OCI-LY7 (cell line): ENCODE data around the gene SPSB2. TPM values are rescaled to one million over a fixed set of nuclear protein-coding genes. Genes with fewer than 3 reads are reported as not detected.

Source experiments
- BruUV-seq: library from RNA; stranded (reverse); fragments of 400-500 nt; replicated peaks from 2 replicates; lab custom pipeline; 2021; lab: Mats Ljungman, UMichigan
- CTCF ChIA-PET: fragments of 300-600 bp; sonication (Branson Sonifier 250); formaldehyde crosslinking; loops from one replicate; lab custom pipeline; 2022; ENCODE audit warnings: antibody characterized with exemption; ENCODE audit not compliant: unreplicated experiment; lab: Charles Lee
- POLR2A ChIA-PET: fragments of 300-600 bp; sonication (Branson Sonifier 250); formaldehyde crosslinking; loops from one replicate; lab custom pipeline; 2022; ENCODE audit warnings: antibody characterized with exemption; lab: Charles Lee
- DNase-seq: peaks from one replicate; pipeline ENCODE4 v3.0.0-alpha.2; 2015; ENCODE audit warnings: low spot score
- H2AFZ ChIP-seq: fragments of 200-600 bp; sonication (generic), shearing (Covaris generic); 2 replicates; pipeline ENCODE4 v1.6.1; 2014; ENCODE audit warnings: mild to moderate bottlenecking, antibody characterized with exemption, low read length, moderate library complexity
- H3K27ac ChIP-seq: fragments of 200-600 bp; sonication (generic); 2 replicates; pipeline ENCODE4 v1.5.1; 2014; ENCODE audit warnings: mixed run types, low read depth, mild to moderate bottlenecking, moderate library complexity, low read length, inconsistent platforms; ENCODE audit not compliant: poor library complexity, severe bottlenecking
- H3K36me3 ChIP-seq: fragments of 200-600 bp; sonication (generic); 2 replicates; pipeline ENCODE4 v1.6.1; 2014; ENCODE audit warnings: mild to moderate bottlenecking, antibody characterized with exemption, low read length, moderate library complexity, mixed read lengths; ENCODE audit not compliant: insufficient read depth
- H3K4me1 ChIP-seq: fragments of 200-600 bp; sonication (generic); 2 replicates; pipeline ENCODE4 v1.5.1; 2014; ENCODE audit warnings: mild to moderate bottlenecking, low read length; ENCODE audit not compliant: insufficient read depth, poor library complexity, severe bottlenecking
- H3K4me2 ChIP-seq: fragments of 200-600 bp; sonication (generic); 2 replicates; pipeline ENCODE4 v1.6.1; 2014; ENCODE audit warnings: mild to moderate bottlenecking, low read length
- H3K4me3 ChIP-seq: fragments of 200-600 bp; sonication (generic); 2 replicates; pipeline ENCODE4 v1.5.1; 2014; ENCODE audit warnings: mild to moderate bottlenecking, low read depth, low read length; ENCODE audit not compliant: poor library complexity, severe bottlenecking
- H3K79me2 ChIP-seq: fragments of 200-600 bp; sonication (generic); 2 replicates; pipeline ENCODE4 v1.6.1; 2016; ENCODE audit warnings: low read depth, mild to moderate bottlenecking, low read length, moderate library complexity, mixed read lengths; ENCODE audit not compliant: insufficient read depth
- H3K9me2 ChIP-seq: fragments of 200-600 bp; sonication (generic); 2 replicates; pipeline ENCODE4 v1.6.1; 2016; ENCODE audit warnings: mild to moderate bottlenecking, low read length, mixed read lengths; ENCODE audit not compliant: insufficient read depth
- H3K9me3 ChIP-seq: fragments of 200-600 bp; sonication (generic); 2 replicates; pipeline ENCODE4 v1.6.1; 2014; ENCODE audit warnings: mild to moderate bottlenecking, mixed run types, low read length, mixed read lengths
- H4K20me1 ChIP-seq: fragments of 200-600 bp; sonication (generic); 2 replicates; pipeline ENCODE4 v1.6.1; 2014; ENCODE audit warnings: mild to moderate bottlenecking, antibody characterized with exemption, low read length, moderate library complexity, mixed read lengths; ENCODE audit not compliant: insufficient read depth
- EZH2phosphoT487 ChIP-seq: fragments of 200-600 bp; sonication (generic); IDR thresholded peaks from 2 replicates; pipeline ENCODE4 v1.6.1; 2018; ENCODE audit warnings: low read depth, borderline replicate concordance, mild to moderate bottlenecking, mixed run types, antibody characterized with exemption, low read length, moderate library complexity, mixed read lengths
- intact Hi-C: fragments of 100-400 bp; cut with micrococcal nuclease; formaldehyde crosslinking; loops from one replicate; pipeline ENCODE4 v1.10.0; 2022; ENCODE audit not compliant: unreplicated experiment
- total RNA-seq, 2 experiments: library from RNA; depleted of rRNA in 1 of 2; stranded (reverse); fragments of >200 nt in 1 of 2; shearing (Covaris generic) in 1 of 2; gene quantifications; 2 replicates each; pipeline ENCODE4 v1.2.3, GENCODE V29; 2014 to 2022
- TF ChIP-seq, protein P1 (sequence below): fragments of 200-600 bp; sonication (generic); conservative IDR thresholded peaks from 2 replicates; pipeline ENCODE4 v1.5.1; 2014; ENCODE audit warnings: mild to moderate bottlenecking, antibody characterized with exemption, low read length, moderate library complexity, mixed read lengths

The SPSB2 gene
- total RNA-seq, 2 experiments from 2014 or later: 8.3 to 8.5 TPM

DNA sequence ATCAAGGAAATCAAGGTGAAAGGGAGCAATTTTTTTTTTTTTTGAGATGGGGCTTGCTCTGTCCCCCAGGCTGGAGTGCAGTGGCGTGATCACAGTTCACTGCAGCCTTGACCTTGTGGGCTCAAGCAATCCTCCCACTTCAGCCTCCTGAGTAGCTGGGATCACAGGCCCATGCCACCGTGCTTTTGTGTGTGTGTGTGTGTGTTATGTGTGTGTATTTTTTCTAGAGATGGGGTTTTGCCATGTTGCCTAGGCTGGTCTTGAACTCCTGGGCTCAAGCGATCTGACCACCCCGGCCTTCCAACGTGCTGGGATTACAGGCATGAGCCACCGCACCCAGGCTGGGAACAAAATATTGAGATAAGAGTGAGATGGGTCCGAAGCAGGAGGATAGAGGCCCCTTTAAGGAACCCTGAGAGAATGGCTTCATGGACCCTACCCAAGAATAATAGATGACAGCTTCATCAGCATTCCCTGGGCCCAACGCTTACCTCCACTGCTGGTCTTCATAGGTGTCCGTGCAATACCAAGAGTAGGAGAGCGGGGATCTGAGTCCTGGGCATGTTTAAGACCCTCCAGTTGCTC, 23.0 kb downstream of the SPSB2 start:
- no peak for TF ChIP-seq EZH2phosphoT487
- TF ChIP-seq, protein P1, sequence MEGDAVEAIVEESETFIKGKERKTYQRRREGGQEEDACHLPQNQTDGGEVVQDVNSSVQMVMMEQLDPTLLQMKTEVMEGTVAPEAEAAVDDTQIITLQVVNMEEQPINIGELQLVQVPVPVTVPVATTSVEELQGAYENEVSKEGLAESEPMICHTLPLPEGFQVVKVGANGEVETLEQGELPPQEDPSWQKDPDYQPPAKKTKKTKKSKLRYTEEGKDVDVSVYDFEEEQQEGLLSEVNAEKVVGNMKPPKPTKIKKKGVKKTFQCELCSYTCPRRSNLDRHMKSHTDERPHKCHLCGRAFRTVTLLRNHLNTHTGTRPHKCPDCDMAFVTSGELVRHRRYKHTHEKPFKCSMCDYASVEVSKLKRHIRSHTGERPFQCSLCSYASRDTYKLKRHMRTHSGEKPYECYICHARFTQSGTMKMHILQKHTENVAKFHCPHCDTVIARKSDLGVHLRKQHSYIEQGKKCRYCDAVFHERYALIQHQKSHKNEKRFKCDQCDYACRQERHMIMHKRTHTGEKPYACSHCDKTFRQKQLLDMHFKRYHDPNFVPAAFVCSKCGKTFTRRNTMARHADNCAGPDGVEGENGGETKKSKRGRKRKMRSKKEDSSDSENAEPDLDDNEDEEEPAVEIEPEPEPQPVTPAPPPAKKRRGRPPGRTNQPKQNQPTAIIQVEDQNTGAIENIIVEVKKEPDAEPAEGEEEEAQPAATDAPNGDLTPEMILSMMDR: no peak
- BruUV-seq: no TSS peak
- H3K9me2 ChIP-seq: no peaks in the 10 kb centered on the region
- ChIA-PET POLR2A (interaction anchor here (0.8 to 6.0 kb wide), 5 partner anchors 9 to 258 kb away, joined by 3 to 101 read pairs (median 4); partner anchors contain the start of genes GNB3 and TPI1), CTCF (interaction anchor here (2.8 to 2.9 kb wide), 2 partner anchors 8 to 23 kb away, joined by 9 to 14 read pairs; partner anchors contain the start of genes GNB3 and SPSB2)
- DNase-seq: peak; percentile 25
- H3K4me2 ChIP-seq: peak overlapping the region; percentile 73
- H3K36me3 ChIP-seq: peaks cover 64% of the 10 kb centered on the region
- peaks cover 46% of the 10 kb centered on the region for H3K79me2 ChIP-seq
- H3K4me1 ChIP-seq: peaks cover 35% of the 10 kb centered on the region
- H3K27ac ChIP-seq: peak overlapping the region; percentile 86
- intact Hi-C loops: loop anchor here (5.0 kb wide), 1 partner anchor 122 kb away; the partner anchor contains the start of genes EMG1 and PHB2
- no peaks in the 10 kb centered on the region for H3K9me3 ChIP-seq
- peak overlapping the region; percentile 93 for H3K4me3 ChIP-seq
- H2AFZ ChIP-seq: no peak overlapping the region
- peaks cover 6% of the 10 kb centered on the region for H4K20me1 ChIP-seq

DNA sequence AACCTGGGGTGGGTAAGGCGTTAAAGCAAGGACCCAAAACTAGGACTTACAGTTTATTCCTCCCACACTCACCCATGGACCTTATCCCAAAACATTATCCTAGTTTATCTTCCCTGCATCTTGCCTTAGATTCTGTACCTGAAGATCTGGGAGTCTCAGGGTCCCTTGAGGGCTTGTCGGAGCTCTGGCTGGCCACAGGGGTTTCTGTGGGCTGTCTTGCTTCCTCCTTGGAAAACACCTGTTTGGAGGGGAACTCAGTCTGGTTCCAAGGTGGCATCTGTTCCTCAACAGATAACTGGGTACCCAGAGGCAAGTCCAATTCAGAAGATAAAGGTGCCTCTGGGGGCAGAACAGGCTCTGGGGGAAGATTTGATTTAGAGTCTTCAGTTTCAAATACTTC, 23.7 kb downstream of the SPSB2 start:
- TF ChIP-seq EZH2phosphoT487: no peak
- TF ChIP-seq, protein P1: no peak
- ChIA-PET CTCF (interaction anchor here (2.9 kb wide), 1 partner anchor 23 kb away, joined by 9 read pairs; the partner anchor contains the start of gene SPSB2), POLR2A (interaction anchor here (0.8 to 6.0 kb wide), 2 partner anchors 9 to 15 kb away, joined by 3 to 101 read pairs; partner anchors contain the start of gene GNB3)
- Histone ChIP-seq H3K4me2 (peak overlapping the region; percentile 73), H3K36me3 (peaks cover 67% of the 10 kb centered on the region), H3K4me1 (peaks cover 35% of the 10 kb centered on the region), H3K27ac (no peak overlapping the region), H3K9me2 (no peaks in the 10 kb centered on the region), H3K79me2 (peaks cover 40% of the 10 kb centered on the region), H3K9me3 (no peaks in the 10 kb centered on the region), H2AFZ (no peak overlapping the region), H4K20me1 (peaks cover 6% of the 10 kb centered on the region), H3K4me3 (peak overlapping the region; percentile 93)
- intact Hi-C loops: no loop called here
- no TSS peak for BruUV-seq
- no peak for DNase-seq

DNA sequence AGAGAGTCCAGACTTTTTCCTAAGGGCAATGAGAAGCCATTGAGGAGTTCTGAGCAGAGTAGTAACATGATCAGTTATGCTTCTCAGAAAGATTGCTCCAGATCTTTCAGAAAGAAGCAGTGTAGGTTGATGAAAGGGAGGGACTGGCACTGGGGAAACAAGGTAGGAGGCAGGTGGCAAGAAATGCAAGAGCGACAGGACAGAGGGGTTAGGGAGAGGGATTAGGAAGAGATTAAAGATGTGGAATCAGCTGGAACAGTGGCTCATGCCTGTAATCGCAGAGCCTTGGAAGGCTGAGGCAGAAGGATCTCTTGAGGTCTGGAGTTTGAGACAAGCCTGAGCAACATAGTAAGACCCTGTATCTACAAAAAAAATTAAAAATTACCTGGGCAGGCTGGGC, 25.4 kb downstream of the SPSB2 start:
- no peak overlapping the region for H2AFZ ChIP-seq
- intact Hi-C loops: no loop called here
- DNase-seq: no peak
- H3K79me2 ChIP-seq: peaks cover 23% of the 10 kb centered on the region
- H4K20me1 ChIP-seq: no peaks in the 10 kb centered on the region
- CTCF ChIA-PET: interaction anchor here (1.4 kb wide), 1 partner anchor 25 kb away, joined by 3 read pairs; the partner anchor contains the start of gene SPSB2
- no peak overlapping the region for H3K4me3 ChIP-seq
- no peaks in the 10 kb centered on the region for H3K9me3 ChIP-seq
- POLR2A ChIA-PET: interaction anchor here (1.9 kb wide), 1 partner anchor 8 kb away, joined by 11 read pairs; the partner anchor contains the start of gene GNB3
- H3K9me2 ChIP-seq: no peaks in the 10 kb centered on the region
- TF ChIP-seq, protein P1: no peak
- TF ChIP-seq EZH2phosphoT487: no peak
- peaks cover 34% of the 10 kb centered on the region for H3K4me1 ChIP-seq
- H3K27ac ChIP-seq: no peak overlapping the region
- no TSS peak for BruUV-seq
- no peak overlapping the region for H3K4me2 ChIP-seq
- peaks cover 64% of the 10 kb centered on the region for H3K36me3 ChIP-seq
